ENCODE results near the gene MFN2.

The MFN2 gene

GRCh38 chr1:12031039-12031980 is 51.1 kb downstream of the MFN2 start (continued):
- TF ChIP-seq ELK4 (IDR thresholded peaks at IDR 0.05; ENCODE audit: borderline replicate concordance, low read depth, low read length) (no peak), ZNF501 (tag by site-specific recombination; IDR thresholded peaks at IDR 0.05) (no peak), ZNF488 (tag by site-specific recombination; IDR thresholded peaks at IDR 0.05) (no peak), ZNF544 (tag by site-specific recombination; IDR thresholded peaks at IDR 0.05) (no peak), ZBTB21 (tag by site-specific recombination; IDR thresholded peaks at IDR 0.05) (no peak), ZNF37A (tag by site-specific recombination; IDR thresholded peaks at IDR 0.05) (no peak), ZNF24 (tag by site-specific recombination; IDR thresholded peaks at IDR 0.05) (no peak), ZNF404 (tag by site-specific recombination; IDR thresholded peaks at IDR 0.05) (no peak), GLIS1 (tag by site-specific recombination; IDR thresholded peaks at IDR 0.05) (peak; percentile 85), SALL2 (tag by site-specific recombination; IDR thresholded peaks at IDR 0.05; ENCODE audit: borderline replicate concordance) (no peak), PRDM2 (tag by site-specific recombination; IDR thresholded peaks at IDR 0.05; ENCODE audit: borderline replicate concordance) (no peak), ZNF280D (tag by site-specific recombination; IDR thresholded peaks at IDR 0.05) (no peak), SCRT1 (tag by site-specific recombination; IDR thresholded peaks at IDR 0.05; ENCODE audit: borderline replicate concordance) (no peak), ZNF18 (tag by site-specific recombination; IDR thresholded peaks at IDR 0.05) (no peak), ZNF350 (tag by site-specific recombination; IDR thresholded peaks at IDR 0.05) (no peak), ZIC2 (tag by site-specific recombination; IDR thresholded peaks at IDR 0.05) (peak; percentile 46; the same call in 1 of the 2 replicates), ZNF302 (tag by site-specific recombination; IDR thresholded peaks at IDR 0.05; ENCODE audit: low read depth) (no peak), ZNF510 (tag by site-specific recombination; IDR thresholded peaks at IDR 0.05; ENCODE audit: insufficient replicate concordance) (no peak), GLIS2 (tag by site-specific recombination; IDR thresholded peaks at IDR 0.05) (peak; percentile 66; the same call in 1 of the 2 replicates), ZNF366 (tag by site-specific recombination; conservative IDR thresholded peaks at IDR 0.05) (no peak), HOXD13 (CRISPR knock-in tag; IDR thresholded peaks at IDR 0.05; ENCODE audit: borderline replicate concordance) (no peak), MEIS1 (CRISPR knock-in tag; IDR thresholded peaks at IDR 0.05; ENCODE audit: borderline replicate concordance) (no peak), ZNF140 (tag by site-specific recombination; IDR thresholded peaks at IDR 0.05) (no peak), BCL11A (tag by site-specific recombination; IDR thresholded peaks at IDR 0.05; ENCODE audit: low read depth) (no peak)
